ENCODE measurements around the gene RCCD1.
"Not testable (repeated sequence)": the region's sequence is repeated elsewhere in the genome, so short reads cannot be mapped to it uniquely, and the experiment has no call there.

The RCCD1 gene, protein sequence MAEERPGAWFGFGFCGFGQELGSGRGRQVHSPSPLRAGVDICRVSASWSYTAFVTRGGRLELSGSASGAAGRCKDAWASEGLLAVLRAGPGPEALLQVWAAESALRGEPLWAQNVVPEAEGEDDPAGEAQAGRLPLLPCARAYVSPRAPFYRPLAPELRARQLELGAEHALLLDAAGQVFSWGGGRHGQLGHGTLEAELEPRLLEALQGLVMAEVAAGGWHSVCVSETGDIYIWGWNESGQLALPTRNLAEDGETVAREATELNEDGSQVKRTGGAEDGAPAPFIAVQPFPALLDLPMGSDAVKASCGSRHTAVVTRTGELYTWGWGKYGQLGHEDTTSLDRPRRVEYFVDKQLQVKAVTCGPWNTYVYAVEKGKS

DNA sequence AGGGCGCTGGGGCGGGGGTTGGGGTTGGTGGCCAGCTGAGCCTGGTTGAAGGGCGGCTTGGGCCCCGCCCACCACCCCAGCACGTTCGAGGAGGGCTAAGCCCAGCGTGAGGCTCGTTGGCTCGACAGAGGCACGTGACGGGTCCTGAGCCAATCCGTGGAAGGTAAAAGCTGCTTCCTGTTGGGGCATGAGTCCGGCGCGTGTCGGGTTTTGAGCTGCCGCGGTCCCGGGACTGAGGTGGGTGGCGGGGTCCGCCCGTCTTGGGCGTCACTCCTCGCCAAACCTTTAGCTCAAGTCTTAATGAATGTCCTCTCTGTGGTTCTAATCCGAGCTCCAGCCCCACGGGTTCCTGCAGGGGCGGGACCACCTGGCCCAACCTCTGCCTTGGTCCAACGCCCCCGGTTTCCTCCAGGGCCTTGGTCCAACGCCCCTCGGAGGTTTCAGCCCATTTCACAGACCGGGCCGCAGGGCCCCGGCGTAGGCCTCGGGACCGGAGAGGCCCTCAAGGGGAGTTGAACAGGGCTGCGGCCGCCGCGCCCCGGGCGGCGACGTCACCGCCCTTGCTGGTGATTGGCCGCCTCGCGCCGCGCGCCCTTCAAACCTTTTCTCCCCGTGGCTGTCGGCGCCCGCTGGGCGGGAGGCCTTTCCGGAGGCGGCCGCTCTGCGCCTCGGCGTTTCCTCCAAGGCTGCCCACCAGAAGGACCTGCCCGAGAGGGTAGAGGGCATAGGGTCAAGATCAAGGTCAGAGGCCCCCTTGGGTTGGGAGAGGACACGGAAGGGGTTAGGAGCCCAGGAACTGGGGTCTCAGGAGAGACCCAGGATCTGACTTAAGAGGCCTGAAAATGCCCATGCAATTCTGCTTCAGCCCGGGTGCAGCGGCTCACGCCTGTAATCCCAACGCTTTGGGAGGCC is at the start of gene RCCD1:
TSS of gene RCCD1 (plus strand) at position 173 of the 912 bp plus-strand sequence. CDS start 1,851 bp downstream, outside the sequence.
- DNase-seq (ENCODE audit: low read depth), result peak; percentile 77

DNA sequence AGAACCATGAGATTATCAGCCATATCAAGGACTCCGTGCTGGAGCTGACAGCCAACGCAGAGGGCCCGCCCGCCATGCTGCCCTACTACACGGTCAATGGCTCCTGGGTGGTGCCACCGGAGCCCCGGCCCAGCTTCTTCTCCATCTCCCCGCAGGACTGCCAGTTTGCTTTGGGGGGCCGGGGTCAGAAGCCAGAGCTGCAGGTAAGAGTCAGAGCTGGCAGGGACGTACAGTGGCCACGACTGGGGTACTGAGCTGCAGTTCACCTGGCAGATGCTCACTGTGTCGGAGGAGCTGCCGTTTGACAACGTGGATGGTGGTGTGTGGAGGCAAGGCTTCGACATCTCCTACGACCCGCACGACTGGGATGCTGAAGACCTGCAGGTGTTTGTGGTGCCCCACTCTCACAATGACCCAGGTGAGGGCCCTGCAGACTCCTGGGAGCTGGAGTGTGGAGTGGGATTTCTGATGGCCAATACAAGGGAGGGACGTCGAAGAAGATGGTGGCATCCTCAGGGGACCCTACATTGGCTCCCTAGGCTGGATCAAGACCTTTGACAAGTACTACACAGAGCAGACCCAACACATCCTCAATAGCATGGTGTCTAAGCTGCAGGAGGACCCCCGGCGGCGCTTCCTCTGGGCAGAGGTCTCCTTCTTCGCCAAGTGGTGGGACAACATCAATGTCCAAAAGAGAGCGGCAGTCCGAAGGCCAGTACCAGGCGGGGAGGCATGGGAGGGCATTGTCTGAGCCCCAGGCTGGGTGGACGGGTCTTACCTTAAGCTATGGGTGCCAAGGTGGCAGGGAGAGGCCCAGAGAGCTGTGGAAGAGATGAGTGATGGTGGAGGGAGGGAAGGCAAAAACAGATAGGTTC is 49.1 kb upstream of the RCCD1 start:
- DNase-seq (ENCODE audit: low read depth), result no peak

DNA sequence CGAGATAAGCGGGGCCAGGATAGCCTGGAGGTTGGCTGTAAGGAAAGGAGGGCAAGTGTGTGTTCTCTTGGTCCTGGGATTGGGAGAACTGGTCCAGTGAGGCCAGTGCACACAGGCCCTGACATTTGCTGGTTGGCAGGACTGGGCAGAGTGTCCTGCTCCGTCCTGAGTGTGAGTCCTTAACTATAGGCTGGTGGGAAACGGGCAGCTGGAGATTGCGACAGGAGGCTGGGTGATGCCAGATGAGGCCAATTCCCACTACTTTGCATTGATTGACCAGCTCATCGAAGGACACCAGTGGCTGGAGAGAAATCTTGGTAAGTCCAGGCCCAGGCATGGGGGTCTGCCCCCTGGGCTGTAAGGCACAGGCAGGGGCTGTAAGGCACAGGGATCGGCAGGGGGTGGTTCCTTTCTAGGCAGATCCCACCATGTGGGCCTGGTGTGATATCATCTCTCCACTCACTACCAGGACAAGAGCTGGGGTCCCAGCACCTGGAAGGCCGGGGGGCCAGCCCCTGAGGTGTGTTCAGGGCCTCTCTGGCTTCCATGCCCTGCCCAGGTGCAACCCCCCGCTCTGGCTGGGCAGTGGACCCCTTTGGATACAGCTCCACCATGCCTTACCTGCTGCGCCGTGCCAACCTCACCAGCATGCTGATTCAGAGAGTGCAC is 48.4 kb upstream of the RCCD1 start:
- DNase-seq (ENCODE audit: low read depth), result no peak

DNA sequence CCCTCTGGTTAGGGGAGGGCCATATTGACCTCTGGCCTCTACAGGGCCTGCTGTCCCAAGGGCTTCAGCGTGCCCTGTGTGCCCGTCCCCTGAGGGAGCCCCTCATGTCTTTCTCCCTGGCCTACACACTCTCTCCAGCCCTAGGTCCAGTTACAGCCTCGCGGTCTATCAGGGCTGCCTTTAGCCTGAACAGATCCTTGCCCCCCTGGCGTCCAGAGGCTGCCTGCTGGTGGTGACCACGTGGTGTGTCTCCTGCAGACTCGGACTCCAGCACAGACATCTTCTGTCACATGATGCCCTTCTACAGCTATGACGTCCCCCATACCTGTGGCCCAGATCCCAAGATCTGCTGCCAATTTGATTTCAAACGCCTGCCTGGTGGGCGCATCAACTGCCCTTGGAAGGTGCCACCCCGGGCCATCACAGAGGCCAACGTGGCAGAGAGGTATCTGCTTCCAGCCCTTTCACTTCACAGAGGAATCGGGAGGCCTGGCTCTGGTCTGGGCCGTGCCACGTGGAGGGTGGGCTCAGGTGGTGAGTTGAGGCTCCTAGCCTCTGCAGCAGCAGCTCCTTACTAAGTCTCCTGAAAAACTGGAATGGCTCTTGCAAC is 47.5 kb upstream of the RCCD1 start:
- DNase-seq (ENCODE audit: low read depth), result no peak

DNA sequence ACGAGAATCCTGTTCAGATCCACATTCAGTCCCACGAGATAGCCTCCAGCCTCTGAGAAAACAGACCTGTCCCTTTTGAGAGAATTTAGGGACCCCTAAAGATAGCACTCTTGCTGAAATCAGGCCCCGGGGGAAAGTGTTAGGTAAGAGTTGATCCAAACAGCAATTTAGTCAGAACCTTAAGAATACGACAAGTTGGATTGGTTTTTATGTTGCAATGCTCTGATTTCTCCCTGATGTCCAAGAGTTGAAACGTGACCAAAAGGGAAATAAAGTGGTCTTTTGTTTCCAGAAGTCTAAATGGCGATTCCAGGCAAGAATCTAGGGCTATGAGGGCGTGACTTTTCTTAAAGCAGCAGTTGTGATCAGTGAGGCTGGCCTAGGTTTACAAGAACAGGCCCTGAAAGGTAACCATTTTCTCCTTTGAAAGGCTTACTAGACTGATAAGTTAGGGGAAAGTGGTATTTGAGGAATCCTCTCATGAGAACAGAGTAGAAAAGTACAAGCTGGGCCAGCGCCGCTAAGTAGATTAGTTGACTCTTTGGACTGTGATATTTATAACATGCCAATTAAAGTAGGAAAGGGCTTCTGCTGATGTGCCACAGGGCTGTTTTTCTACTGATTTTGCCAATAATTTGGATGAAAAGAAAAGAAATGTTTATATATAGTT is 46.7 kb upstream of the RCCD1 start:
- DNase-seq (ENCODE audit: low read depth), result no peak

DNA sequence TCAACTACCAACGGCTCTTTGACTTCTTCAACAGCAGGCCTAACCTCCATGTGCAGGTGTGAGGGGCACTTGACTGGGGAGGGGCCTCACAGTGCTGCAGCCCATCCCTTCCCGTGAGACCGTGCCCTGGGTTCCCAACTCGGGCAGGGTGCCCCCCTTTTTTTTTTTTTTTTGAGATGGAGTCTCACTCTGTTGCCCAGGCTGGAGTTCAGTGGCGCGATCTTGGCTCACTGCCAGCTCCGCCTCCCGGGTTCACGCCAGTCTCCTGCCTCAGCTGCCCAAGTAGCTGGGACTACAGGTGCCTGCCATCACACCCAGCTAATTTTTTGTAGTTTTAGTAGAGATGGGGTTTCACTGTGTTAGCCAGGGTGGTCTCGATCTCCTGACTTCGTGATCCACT is 45.2 kb upstream of the RCCD1 start:
- not testable (repeated sequence) for DNase-seq (ENCODE audit: low read depth)

DNA sequence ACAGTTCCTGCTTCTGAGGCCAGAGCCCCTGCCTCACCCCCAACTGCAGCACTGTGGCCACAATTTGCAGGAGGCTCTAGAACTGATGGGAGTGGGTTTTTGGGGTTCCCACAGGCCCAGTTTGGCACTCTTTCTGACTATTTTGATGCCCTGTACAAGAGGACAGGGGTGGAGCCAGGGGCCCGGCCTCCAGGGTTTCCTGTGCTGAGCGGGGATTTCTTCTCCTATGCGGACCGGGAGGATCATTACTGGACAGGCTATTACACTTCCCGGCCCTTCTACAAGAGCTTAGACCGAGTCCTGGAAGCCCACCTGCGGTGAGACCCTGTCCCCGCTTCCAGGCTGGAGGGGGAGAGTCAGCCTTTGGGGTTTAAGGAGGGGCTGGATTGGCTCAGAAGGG is 44.7 kb upstream of the RCCD1 start:
- DNase-seq (ENCODE audit: low read depth), result no peak

DNA sequence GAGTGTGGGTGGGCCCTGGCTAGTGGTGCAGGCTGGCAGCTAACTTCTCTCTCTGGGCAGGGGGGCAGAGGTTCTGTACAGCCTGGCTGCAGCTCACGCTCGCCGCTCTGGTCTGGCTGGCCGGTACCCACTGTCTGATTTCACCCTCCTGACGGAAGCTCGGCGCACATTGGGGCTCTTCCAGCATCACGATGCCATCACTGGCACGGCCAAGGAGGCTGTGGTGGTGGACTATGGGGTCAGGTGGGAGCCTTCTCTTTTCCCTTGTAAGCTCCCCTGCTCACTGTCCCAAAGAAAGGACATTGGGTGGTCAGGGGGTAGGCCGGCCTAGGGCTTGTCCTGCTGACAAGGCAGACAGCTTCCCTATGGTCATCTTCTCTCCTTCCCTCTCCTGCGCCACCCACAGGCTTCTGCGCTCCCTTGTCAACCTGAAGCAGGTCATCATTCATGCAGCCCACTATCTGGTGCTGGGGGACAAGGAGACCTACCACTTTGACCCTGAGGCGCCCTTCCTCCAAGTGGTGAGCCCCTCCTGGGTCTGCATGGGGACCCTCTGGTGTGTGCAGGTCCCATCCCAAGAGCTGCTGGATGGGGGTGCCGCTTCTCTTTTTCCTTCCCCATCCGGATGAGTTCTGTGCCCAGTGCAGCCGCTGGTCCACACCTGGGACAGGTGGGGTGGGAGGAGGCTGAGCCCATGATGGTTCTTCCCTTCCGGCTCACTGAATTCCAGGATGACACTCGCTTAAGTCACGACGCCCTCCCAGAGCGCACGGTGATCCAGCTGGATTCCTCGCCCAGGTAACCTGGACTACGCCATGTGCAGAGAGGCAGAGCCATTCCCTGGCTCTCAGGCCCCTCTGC is 44.0 kb upstream of the RCCD1 start:
- DNase-seq (ENCODE audit: low read depth), result no peak

DNA sequence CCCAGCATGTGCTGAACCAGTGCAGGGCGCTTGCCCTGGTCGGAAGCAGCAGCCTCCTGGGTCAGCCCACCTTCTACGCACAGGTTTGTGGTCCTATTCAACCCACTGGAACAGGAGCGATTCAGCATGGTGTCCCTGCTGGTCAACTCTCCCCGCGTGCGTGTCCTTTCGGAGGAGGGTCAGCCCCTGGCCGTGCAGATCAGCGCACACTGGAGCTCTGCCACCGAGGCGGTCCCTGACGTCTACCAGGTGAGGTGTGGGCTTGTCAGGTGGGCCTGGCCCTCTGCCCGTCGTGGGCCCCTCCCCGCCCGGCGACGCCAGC is 43.4 kb upstream of the RCCD1 start:
- no peak for DNase-seq (ENCODE audit: low read depth)

DNA sequence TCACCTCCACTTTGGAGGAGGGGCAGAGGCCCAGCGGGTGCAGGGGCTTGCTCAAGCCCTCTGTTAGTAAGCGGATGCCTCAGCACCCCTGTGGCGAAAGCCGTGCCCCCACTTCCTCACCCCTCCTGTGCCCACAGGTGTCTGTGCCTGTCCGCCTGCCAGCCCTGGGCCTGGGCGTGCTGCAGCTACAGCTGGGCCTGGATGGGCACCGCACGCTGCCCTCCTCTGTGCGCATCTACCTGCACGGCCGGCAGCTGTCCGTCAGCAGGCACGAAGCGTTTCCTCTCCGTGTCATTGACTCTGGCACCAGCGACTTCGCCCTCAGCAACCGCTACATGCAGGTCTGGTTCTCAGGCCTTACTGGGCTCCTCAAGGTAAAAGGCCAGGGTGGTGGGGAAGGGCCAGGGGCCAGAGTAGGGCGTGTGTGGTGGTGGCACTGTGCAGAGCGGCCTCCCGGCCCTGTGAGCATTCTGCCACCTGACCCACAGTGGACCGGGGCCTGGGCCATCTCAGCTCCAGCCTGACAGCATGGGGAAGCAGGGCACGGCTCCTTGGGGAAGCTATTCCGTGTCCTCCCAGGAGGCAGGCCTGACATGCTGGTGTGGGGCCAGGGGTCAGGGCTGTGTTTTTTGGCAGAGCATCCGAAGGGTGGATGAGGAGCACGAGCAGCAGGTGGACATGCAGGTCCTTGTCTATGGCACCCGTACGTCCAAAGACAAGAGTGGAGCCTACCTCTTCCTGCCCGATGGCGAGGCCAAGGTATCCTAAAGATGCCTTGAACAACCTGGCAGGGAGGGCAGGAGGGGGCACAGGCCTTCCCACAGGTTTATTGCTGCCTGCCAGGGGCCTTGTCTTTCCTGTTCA is 42.5 kb upstream of the RCCD1 start:
- DNase-seq (ENCODE audit: low read depth), result no peak

DNA sequence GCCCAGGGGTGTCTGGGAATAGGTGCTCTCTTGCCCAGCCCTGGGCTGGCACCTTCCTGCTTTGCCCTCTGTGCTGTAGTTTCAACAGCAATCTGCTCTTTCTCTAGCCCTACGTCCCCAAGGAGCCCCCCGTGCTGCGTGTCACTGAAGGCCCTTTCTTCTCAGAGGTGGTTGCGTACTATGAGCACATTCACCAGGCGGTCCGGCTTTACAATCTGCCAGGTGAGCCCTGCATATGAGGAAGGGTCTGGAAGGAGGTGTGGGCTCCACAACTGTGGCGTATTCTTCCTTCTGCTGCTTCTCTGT is 42.0 kb upstream of the RCCD1 start:
- DNase-seq (ENCODE audit: low read depth), result no peak

DNA sequence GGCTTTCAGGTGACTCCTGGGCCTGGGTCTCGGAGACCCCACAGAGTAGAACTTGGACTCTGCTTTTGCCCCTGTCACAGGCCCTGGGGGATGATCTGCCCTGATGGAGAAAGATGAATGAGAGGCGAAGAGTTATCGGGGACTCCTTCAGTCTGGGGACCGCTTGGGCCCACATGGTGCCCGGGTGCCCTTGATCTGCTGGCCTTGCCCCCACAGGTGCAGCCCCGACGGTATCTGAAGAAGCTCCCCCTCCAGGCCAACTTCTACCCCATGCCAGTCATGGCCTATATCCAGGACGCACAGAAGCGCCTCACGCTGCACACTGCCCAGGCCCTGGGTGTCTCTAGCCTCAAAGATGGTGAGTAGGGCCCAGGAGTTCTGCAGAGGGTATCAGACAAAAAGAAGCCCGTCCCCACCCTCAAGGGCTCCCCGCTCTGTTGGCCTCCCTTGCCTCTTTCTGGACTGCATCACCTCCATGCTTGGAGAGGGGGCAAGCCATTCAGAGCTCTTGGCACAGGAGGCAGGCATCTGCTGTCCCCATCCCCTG is 41.2 kb upstream of the RCCD1 start:
- DNase-seq (ENCODE audit: low read depth), result no peak

DNA sequence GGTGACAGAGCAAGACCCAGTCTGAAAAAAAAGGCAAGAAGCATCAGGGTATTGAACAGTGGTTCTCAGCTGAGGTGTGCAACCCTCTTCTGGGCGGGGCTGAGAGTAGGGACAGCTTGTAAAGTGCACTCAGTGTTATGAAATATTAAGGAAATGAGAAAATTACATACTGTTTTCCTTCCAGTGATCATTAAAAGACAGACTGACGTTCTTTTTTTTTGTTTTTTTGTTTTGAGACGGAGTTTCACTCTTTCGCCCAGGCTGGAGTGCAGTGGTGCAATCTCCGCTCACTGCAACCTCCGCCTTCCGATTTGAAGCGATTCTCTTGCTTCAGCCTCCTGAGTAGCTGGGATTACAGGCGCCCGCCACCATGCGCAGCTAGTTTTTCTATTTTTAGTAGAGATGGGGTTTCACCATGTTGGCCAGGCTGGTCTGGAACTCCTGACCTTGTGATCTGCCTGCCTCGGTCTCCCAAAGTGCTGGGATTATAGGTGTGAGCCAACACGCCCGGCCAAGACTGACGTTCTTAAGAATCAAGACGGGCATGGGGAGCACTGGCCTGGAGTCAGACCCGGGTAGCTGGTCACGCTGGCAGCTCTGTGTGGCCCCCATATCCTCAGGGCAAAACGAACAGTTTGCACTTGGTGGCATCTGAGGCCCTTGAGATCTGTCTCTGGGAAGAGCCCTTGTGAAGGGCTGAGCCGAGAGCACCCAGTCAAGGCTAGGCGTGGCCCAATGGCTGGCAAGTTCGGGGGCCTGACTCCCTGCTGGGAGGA is 40.2 kb upstream of the RCCD1 start:
- no peak for DNase-seq (ENCODE audit: low read depth)

DNA sequence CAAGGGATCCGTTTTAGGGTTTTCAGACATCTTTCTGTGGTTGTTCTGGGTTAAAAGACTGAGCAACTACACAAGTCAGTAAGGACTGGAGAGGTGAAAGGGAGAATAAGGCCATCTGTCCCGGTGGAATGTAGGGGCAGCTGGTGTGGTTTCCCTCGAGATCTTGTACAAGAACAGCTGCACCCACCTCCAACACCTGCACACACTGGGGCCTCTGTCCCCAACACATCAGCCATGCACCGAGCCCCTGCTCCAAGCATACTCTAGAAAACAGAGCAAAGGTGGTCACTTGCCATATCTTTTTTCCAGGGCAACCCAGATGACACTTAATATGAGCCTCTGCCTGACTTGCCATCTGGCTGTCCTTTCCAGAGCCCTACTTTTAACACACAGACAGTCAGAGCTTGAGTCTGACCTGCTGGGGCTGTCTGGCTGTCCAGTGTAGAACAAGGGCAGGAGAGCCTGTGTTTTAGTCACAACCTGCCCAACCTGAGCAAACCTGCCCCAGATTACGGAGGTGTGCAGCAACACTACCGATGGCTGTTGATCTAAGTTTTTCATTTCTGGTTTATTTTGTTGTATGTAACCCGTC is 39.4 kb upstream of the RCCD1 start:
- no peak for DNase-seq (ENCODE audit: low read depth)

DNA sequence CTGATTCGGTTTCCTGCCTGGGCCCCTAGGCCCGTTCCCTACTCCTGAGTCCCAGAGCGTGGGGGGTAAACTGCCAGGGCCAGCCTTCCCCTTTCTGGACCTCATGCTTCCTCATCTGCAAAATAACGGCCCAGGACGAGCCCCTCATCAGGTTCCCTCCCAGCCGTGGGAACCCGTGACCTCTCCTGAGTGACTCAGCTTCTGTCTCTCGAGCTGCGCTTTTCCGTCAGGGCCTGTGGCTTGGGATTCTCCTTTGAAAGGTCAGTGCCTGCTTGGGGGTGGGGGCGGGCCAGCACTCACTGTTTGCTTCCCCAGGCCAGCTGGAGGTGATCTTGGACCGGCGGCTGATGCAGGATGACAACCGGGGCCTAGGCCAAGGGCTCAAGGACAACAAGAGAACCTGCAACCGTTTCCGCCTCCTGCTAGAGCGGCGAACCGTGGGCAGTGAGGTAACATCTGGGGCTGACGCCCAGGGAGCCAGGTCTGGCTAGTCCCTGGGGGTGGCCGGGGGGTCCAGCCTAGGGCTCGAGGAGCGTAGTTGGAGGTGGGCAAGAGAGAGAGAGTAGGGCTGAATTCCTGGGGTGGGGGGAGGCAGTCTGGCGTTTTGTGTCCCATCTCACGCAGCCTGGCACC is 38.8 kb upstream of the RCCD1 start:
- no peak for DNase-seq (ENCODE audit: low read depth)

DNA sequence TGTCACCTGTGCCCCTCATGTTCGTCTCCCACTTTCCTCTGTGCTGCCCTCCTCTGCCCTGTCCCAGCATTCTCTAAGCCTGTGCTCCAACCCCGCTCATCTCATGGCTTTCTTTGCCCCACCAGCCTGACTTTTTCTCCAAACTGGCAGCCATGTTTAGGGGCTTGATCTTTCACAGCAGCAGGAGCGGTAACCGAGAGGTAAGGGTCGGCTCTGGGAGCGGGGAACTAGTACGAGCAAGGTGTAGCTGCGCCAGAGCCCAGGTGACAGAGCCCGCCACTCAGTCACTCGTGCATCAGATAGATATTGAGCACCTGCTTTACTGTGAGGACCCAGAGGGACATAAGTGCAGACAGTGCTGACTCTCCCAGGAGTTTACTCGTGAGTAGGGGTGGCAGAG is 38.2 kb upstream of the RCCD1 start:
- DNase-seq (ENCODE audit: low read depth), result no peak

DNA sequence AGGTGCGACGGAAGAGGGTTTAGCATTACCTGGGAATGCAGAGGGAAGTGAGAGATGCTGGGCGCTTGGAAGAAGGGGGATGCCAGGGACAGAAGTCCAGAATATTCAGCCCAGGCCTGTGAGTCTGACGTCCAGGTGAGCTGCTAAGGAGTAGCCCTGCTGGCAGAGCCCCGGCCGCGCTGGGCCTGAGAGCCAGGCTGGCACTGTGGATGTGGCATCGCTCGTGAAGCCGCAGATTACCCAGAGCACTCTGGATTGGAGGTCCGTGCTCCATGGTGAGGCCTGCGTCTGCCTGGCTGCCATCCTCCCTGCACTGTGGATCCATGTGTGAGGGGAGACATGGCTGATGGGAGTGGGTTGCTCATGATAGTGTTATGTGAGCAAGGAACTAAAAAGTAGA is 37.1 kb upstream of the RCCD1 start:
- DNase-seq (ENCODE audit: low read depth), result no peak

Data from stimulated activated CD8-positive, alpha-beta memory T cell treated with anti-CD3 and anti-CD28 coated beads, Interleukin-12 subunit alpha, Interleukin-12 subunit beta, amount 100 ng/mL, for 4 hours (primary cell).